ENCODE data around the gene MPG.

DNA sequence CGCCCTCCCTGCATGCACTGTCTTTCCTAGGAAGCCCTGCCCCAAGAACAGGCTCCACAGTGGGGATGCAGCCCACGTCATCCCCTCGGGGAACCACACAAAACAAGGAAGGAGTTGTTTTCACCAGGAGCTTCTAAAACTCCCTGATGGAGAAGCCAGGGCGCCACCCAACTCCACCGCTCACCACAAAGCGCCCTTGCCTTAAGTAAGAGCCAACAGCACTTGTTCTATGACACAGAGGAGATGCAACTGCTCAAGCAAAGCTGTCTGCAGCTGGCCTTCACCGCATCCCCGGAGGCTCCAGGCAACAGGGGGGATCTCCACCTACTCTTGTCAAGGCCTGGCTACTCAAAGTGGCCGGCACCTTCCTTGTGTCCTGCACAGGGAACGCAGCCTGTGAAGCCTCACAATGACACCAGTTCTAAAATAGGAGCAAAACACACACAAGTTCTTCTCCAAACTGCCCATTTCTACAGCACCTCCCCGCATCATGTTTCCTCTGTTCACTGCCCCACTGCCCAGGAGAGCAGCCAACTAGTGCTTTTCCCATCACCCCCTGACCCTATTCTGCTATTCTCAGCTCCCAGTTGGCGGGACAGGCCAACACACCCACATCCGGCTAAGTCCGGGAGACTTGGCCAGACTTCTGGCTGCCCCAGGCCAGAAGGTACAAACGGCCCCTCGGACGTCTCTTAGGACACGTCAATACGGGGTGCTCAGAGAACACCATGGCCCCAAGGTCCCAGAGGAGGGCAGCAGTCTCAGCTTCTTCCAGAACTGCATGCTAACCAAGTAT is 24.2 kb downstream of the MPG start:
- TF ChIP-seq, protein P1, sequence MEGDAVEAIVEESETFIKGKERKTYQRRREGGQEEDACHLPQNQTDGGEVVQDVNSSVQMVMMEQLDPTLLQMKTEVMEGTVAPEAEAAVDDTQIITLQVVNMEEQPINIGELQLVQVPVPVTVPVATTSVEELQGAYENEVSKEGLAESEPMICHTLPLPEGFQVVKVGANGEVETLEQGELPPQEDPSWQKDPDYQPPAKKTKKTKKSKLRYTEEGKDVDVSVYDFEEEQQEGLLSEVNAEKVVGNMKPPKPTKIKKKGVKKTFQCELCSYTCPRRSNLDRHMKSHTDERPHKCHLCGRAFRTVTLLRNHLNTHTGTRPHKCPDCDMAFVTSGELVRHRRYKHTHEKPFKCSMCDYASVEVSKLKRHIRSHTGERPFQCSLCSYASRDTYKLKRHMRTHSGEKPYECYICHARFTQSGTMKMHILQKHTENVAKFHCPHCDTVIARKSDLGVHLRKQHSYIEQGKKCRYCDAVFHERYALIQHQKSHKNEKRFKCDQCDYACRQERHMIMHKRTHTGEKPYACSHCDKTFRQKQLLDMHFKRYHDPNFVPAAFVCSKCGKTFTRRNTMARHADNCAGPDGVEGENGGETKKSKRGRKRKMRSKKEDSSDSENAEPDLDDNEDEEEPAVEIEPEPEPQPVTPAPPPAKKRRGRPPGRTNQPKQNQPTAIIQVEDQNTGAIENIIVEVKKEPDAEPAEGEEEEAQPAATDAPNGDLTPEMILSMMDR (conservative IDR thresholded peaks at IDR 0.05; ENCODE audit: low read depth, low read length): no peak
- TF ChIP-seq EZH2 (IDR thresholded peaks at IDR 0.05; ENCODE audit: borderline replicate concordance, low read depth, low read length, poor library complexity, severe bottlenecking): no peak
